ENCODE measurements around the gene RBM8A. TPM values are rescaled to one million over a fixed set of nuclear protein-coding genes. Genes with fewer than 3 reads are reported as not detected.
A peak's percentile ranks its signal among the peaks of the same experiment; 100 is the strongest.
"Not testable (repeated sequence)": the region's sequence is repeated elsewhere in the genome, so short reads cannot be mapped to it uniquely, and the experiment has no call there.

Gene RBM8A
- total and polyA plus RNA-seq, 8 donors, result 90.2 to 197 (median 182) TPM

DNA sequence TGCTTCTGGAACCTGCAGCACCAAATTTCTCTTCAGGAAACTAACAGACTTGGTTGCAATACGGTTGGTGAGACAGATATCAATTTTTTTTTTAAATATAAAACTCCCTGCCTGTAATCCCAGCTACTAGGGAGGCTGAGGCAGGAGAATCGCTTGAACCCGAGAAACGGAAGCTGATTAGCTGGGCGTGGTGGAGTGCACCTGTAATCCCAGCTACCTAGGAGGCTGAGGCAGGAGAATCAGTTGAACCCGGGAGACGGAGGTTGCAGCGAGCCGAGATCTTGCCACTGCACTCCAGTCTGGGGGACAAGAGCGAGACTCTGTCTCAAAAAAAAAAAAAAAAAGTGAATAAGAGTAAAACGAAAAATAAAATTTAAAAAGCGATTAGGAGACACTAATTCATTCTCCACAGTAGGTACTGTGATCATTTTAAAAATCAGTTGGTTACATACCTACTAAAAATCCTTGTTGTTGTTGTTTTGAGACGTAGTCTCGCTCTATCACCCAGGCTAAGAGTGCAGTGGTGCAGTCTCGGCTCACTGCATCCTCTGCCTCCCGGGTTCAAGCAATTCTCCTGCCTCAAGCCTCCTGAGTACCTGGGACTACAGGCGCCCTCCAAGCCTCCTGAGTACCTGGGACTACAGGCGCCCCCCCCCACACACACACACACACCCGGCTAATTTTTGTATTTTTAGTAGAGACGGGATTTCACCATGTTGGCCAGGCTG is 796 bp upstream of the RBM8A start:
- Histone ChIP-seq H3K9me3 (no peaks in the 10 kb centered on the region), H3K36me3 (peaks cover 0 to 14% of the 10 kb centered on the region in 2 donors), H3K27me3 (no peaks in the 10 kb centered on the region), H3K27ac (peak overlapping the region; percentile 95), H3K4me3 (peak overlapping the region; percentile 58 to 71), H3K4me1 (peaks cover 7 to 35% of the 10 kb centered on the region in 2 donors)
- intact Hi-C loops (cut with DNase I), result no loop called here
- TF ChIP-seq CTCF (IDR thresholded peaks at IDR 0.05), result no peak
- DNase-seq (no peak), ATAC-seq (no peak)

DNA sequence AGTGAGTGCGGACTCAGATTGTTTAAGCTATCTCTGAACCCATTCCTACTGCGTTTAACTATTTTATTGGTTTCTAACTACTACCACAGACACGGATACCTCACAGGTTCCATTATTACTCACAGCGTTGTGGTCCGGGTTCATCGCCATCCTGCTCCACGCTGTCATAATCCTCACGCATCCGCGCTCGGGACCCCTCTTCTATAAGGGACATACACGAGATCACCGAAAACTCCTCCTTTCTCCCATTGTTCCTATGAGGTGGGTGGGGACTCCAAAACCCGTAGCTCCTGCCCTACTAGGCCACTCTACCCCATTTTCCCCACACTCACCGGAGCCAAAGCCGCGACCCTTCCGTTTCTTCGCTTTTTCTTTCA is 610 bp downstream of the RBM8A start:
- Histone ChIP-seq H3K27me3 (no peaks in the 10 kb centered on the region), H3K36me3 (peaks cover 0 to 23% of the 10 kb centered on the region in 2 donors), H3K27ac (peak overlapping the region; percentile 95), H3K4me3 (peak overlapping the region; percentile 58 to 71), H3K9me3 (no peaks in the 10 kb centered on the region), H3K4me1 (peaks cover 7 to 32% of the 10 kb centered on the region in 2 donors)
- no peak for DNase-seq
- no peak for TF ChIP-seq CTCF (IDR thresholded peaks at IDR 0.05)
- ATAC-seq, result peak; percentile 6
- intact Hi-C loops (cut with DNase I), result no loop called here

- DNase-seq (no peak), ATAC-seq (no peak)
- no peaks in the 10 kb centered on the region for H3K9me3 ChIP-seq
- intact Hi-C loops (cut with DNase I), result no loop called here
- H3K27me3 ChIP-seq, result no peaks in the 10 kb centered on the region
- peaks cover 0 to 23% of the 10 kb centered on the region in 2 donors for H3K36me3 ChIP-seq
- H3K4me3 ChIP-seq, result no peak overlapping the region
- H3K27ac ChIP-seq, result peak overlapping the region in 1 of 2 donors; percentile 6
- peaks cover 19 to 57% of the 10 kb centered on the region in 2 donors for H3K4me1 ChIP-seq
- no peak for TF ChIP-seq CTCF (IDR thresholded peaks at IDR 0.05)
These were observed 5.0 kb downstream of the RBM8A start for GRCh38 chr1:145922266-145922665.

DNA sequence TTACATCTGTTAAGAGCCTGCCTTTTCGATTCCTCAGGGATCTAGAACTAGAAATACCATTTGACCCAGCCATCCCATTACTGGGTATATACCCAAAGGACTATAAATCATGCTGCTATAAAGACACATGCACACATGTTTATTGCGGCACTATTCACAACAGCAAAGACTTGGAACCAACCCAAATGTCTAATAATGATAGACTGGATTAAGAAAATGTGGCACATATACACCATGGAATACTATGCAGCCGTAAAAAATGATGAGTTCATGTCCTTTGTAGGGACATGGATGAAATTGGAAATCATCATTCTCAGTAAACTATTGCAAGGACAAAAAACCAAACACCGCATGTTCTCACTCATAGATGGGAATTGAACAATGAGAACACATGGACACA is 7.0 kb downstream of the RBM8A start:
- DNase-seq; ATAC-seq; H3K27me3 ChIP-seq; H3K9me3 ChIP-seq; intact Hi-C loops (cut with DNase I); H3K27ac ChIP-seq: not testable (repeated sequence)
- H3K4me3 ChIP-seq, result peak overlapping the region in 1 of 2 donors; percentile 93
- peaks cover 0 to 28% of the 10 kb centered on the region in 2 donors for H3K36me3 ChIP-seq
- H3K4me1 ChIP-seq, result peaks cover 14 to 55% of the 10 kb centered on the region in 2 donors

GRCh38 chr1:145918992-145919939 is 8.0 kb downstream of the RBM8A start:
- peak overlapping the region; percentile 85 to 93 for H3K4me3 ChIP-seq
- H3K9me3 ChIP-seq, result no peaks in the 10 kb centered on the region
- H3K27me3 ChIP-seq, result no peaks in the 10 kb centered on the region
- no peak for TF ChIP-seq CTCF (IDR thresholded peaks at IDR 0.05)
- ATAC-seq (peak; percentile 70), DNase-seq (peak; percentile 29 to 95 (median 56))
- peak overlapping the region; percentile 85 to 91 for H3K27ac ChIP-seq
- H3K36me3 ChIP-seq, result peaks cover 0 to 36% of the 10 kb centered on the region in 2 donors
- intact Hi-C loops (cut with DNase I), result no loop called here
- peaks cover 14 to 55% of the 10 kb centered on the region in 2 donors for H3K4me1 ChIP-seq
